Thyroid gland (tissue), 4 donors: ENCODE data around the gene ENTPD8. TPM values are rescaled to one million over a fixed set of nuclear protein-coding genes. Genes with fewer than 3 reads are reported as not detected.
"Not testable (repeated sequence)": the region's sequence is repeated elsewhere in the genome, so short reads cannot be mapped to it uniquely, and the experiment has no call there.

Source experiments
- DNase-seq, 2 donors: peaks; one replicate each; pipeline ENCODE4 v3.0.0-alpha.2; 2019
- H3K27ac ChIP-seq, 3 donors: fragments of 200-600 bp; sonication (generic); 1 replicate in 2 of 3; 2 replicates in 1 of 3; pipeline ENCODE4 v1.5.1; 2016 to 2019; ENCODE audit warnings: mild to moderate bottlenecking in 1 of 3, moderate library complexity in 1 of 3
- H3K27me3 ChIP-seq: fragments of 200-600 bp; sonication (generic); one replicate; pipeline ENCODE4 v1.5.1; 2019
- H3K36me3 ChIP-seq, 2 donors: fragments of 200-600 bp; sonication (generic); one replicate each; pipeline ENCODE4 v1.5.1; 2016 to 2019
- H3K4me1 ChIP-seq, 2 donors: fragments of 200-600 bp; sonication (generic); one replicate each; pipeline ENCODE4 v1.5.1; 2017 to 2019
- H3K4me3 ChIP-seq, 3 donors: fragments of 200-600 bp; sonication (generic); replicated peaks in 1 of 3; 1 replicate in 2 of 3; 2 replicates in 1 of 3; pipeline ENCODE4 v1.5.1; 2016; ENCODE audit warnings: mild to moderate bottlenecking in 1 of 3
- H3K9me3 ChIP-seq: fragments of 200-600 bp; sonication (generic); one replicate; pipeline ENCODE4 v1.5.1; 2017
- POLR2A ChIP-seq, 2 donors: fragments of 450-650 bp; IDR thresholded peaks; one replicate each; pipeline ENCODE4 v1.6.1; 2017; ENCODE audit warnings: antibody characterized with exemption in 2 of 2, mild to moderate bottlenecking in 2 of 2, moderate library complexity in 1 of 2
- WGBS, 2 donors: methylation state at CpG; one replicate each; pipeline ENCODE4 v1.1.5; 2017; 5-methylcytosine and 5-hydroxymethylcytosine counted together
- intact Hi-C: fragments of 100-400 bp; cut with DNase I; formaldehyde crosslinking; loops from one replicate; pipeline ENCODE4 v1.15.1; 2023
- total RNA-seq, 4 donors: library from RNA; depleted of rRNA; stranded (reverse); fragments of >200 nt; gene quantifications; one replicate each; pipeline ENCODE4 v1.2.3, GENCODE V29; 2016
- TF ChIP-seq, protein P1 (sequence below), 6 experiments: fragments of 200-600 bp in 3 of 6; fragments of 450-650 bp in 3 of 6; sonication (generic) in 3 of 6; IDR thresholded peaks; one replicate each; pipeline ENCODE4 v1.5.1; 2016 to 2019; ENCODE audit warnings: antibody characterized with exemption in 6 of 6, mild to moderate bottlenecking in 2 of 6, inconsistent platforms in 1 of 6, moderate library complexity in 1 of 6

Gene ENTPD8
- total RNA-seq, 4 donors from 2014 or later: 0.29 to 0.78 TPM; not detected in 2

DNA sequence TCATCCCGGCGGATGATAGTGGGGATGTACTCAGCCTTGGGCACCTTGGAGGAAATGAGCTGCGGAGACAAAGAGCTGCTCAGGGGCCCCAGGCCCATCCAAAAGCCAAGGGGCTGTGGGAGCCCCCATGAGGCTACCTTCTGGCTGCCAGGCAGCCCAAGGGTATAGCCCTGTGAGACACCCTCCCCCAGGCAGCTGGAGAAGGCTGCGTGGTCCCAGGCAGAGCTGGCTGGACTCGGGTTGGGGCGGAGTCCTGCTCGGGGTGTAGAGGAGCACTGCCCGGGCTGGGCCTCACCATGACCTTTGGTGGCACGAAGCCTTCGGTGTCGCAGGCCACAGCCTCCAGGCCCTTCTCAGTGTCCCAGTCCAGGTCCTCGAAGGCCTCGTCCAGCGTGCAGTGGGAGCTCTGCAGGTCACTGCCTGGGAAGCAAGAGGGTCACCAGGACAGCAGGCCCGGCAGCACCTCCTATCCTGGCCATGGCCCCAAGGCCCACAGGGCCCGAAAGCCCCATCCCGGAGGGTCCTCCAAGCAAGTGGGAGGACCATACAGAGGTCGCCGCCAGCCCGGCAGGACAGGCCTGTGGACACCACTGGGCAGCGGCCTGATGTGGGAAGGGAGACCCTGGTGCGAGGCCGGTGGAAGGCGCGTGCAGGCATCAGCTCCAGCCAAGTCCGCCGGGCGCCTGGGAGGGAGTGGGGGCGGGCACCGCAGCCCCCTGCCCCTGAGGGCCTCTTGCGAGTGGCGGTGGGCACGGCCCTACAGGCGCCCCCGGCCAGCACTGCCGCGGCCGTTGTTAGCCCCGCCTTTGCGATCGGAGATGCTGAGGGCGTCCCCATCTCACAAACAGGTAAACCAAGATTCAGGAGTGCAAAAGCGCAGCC, 11.8 kb upstream of the ENTPD8 start:
- H3K27me3 ChIP-seq: no peaks in the 10 kb centered on the region
- DNase-seq: no peak
- intact Hi-C loops: no loop called here
- peaks cover 9 to 28% of the 10 kb centered on the region in 2 donors for H3K4me1 ChIP-seq
- no peaks in the 10 kb centered on the region for H3K9me3 ChIP-seq
- 97% methylated on average over 11 to 18 of the region's 43 CpGs for WGBS, 2 donors
- H3K36me3 ChIP-seq: no peaks in the 10 kb centered on the region
- H3K27ac ChIP-seq: no peak overlapping the region
- TF ChIP-seq, protein P1, sequence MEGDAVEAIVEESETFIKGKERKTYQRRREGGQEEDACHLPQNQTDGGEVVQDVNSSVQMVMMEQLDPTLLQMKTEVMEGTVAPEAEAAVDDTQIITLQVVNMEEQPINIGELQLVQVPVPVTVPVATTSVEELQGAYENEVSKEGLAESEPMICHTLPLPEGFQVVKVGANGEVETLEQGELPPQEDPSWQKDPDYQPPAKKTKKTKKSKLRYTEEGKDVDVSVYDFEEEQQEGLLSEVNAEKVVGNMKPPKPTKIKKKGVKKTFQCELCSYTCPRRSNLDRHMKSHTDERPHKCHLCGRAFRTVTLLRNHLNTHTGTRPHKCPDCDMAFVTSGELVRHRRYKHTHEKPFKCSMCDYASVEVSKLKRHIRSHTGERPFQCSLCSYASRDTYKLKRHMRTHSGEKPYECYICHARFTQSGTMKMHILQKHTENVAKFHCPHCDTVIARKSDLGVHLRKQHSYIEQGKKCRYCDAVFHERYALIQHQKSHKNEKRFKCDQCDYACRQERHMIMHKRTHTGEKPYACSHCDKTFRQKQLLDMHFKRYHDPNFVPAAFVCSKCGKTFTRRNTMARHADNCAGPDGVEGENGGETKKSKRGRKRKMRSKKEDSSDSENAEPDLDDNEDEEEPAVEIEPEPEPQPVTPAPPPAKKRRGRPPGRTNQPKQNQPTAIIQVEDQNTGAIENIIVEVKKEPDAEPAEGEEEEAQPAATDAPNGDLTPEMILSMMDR (IDR thresholded peaks at IDR 0.05): no peak
- no peak for TF ChIP-seq POLR2A (IDR thresholded peaks at IDR 0.05)
- H3K4me3 ChIP-seq: no peak overlapping the region

DNA sequence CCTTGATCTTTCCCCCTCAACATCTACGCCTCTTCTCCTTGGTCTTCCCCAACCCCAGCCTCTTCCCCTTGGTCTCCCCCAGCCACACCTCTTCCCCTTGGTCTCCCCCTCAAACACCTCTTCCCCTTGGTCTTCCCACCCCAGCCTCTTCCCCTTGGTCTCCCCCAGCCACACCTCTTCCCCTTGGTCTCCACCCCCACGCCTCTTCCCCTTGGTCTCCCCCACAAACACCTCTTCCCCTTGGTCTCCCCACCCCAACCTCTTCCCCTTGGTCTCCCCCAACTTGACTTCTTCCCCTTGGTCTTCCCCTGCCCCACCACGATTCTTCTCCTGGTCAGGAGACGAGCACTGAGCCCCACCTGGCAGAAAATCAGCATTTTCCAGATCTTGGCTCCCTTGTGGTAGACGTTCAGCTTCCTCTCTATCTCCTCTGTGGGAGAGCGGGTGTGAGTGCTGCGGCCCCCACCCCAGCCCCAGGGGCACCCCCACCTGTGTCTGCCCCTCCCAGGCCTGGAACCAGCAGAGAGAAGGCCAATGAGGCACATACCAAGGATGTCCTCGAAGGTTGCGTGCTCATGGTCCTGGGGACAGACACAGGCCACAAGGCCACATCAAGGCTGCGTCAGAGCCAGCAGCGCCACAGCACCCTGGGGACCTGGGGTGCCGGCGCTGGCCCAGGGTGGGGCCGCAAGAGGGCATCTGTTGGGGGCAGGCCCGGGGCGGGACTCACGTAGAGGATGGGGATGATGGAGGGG, 11.0 kb upstream of the ENTPD8 start:
- TF ChIP-seq, protein P1 (IDR thresholded peaks at IDR 0.05): no peak
- no peak for TF ChIP-seq POLR2A (IDR thresholded peaks at IDR 0.05)
- no peaks in the 10 kb centered on the region for H3K9me3 ChIP-seq
- DNase-seq: no peak
- peaks cover 7 to 20% of the 10 kb centered on the region in 2 donors for H3K4me1 ChIP-seq
- 93 to 96% methylated on average over 10 to 17 of the region's 17 CpGs for WGBS, 2 donors
- intact Hi-C loops: no loop called here
- no peaks in the 10 kb centered on the region for H3K36me3 ChIP-seq
- no peaks in the 10 kb centered on the region for H3K27me3 ChIP-seq
- no peak overlapping the region for H3K4me3 ChIP-seq
- no peak overlapping the region for H3K27ac ChIP-seq

DNA sequence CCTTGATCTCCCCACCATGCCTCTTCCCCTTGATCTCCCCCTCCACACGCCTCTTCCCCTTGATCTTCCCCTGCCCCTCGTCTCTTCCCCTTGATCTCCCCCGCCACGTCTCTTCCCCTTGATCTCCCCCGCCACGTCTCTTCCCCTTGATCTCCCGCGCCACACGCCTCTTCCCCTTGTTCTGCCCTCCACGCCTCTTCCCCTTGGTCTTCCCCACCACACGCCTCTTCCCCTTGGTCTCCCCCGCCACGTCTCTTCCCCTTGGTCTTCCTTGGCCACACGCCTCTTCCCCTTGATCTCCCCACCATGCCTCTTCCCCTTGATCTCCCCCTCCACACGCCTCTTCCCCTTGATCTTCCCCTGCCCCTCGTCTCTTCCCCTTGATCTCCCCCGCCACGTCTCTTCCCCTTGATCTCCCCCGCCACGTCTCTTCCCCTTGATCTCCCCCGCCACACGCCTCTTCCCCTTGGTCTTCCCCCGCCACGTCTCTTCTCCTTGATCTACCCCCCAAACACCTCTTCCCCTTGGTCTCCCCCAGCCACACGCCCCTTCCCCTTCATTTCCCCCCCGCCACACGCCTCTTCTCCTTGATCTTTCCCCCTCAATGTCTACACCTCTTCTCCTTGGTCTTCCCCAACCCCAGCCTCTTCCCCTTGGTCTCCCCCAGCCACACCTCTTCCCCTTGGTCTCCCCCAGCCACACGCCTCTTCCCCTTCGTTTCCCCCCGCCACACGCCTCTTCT, 10.3 kb upstream of the ENTPD8 start:
- WGBS, 2 donors: 65 to 95% methylated on average over 6 to 7 of the region's 31 CpGs
- intact Hi-C loops, H3K27ac ChIP-seq, H3K4me3 ChIP-seq, H3K36me3 ChIP-seq, H3K27me3 ChIP-seq, DNase-seq, H3K9me3 ChIP-seq: not testable (repeated sequence)
- peaks cover 7 to 14% of the 10 kb centered on the region in 2 donors for H3K4me1 ChIP-seq

DNA sequence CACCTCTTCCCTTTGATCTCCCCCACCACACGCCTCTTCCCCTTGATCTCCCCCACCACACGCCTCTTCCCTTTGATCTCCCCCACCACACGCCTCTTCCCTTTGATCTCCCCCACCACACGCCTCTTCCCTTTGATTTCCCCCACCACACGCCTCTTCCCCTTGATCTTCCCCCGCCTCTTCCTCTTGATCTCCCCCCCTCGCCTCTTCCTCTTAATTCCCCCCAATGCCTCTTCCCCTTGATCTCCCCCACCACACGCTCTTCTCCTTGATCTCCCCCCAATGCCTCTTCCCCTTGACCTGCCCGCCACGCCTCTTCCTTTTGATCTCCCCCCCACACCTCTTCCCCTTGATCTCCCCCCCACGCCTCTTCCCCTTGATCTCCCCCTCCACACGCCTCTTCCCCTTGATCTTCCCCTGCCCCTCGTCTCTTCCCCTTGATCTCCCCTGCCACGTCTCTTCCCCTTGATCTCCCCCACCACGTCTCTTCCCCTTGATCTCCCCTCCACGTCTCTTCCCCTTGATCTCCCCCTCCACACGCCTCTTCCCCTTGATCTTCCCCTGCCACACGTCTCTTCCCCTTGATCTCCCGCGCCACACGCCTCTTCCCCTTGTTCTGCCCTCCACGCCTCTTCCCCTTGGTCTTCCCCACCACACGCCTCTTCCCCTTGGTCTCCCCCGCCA, 9.5 kb upstream of the ENTPD8 start:
- not testable (repeated sequence) for H3K4me3 ChIP-seq, H3K36me3 ChIP-seq
- 82 to 92% methylated on average over 19 of the region's 24 CpGs for WGBS, 2 donors

DNA sequence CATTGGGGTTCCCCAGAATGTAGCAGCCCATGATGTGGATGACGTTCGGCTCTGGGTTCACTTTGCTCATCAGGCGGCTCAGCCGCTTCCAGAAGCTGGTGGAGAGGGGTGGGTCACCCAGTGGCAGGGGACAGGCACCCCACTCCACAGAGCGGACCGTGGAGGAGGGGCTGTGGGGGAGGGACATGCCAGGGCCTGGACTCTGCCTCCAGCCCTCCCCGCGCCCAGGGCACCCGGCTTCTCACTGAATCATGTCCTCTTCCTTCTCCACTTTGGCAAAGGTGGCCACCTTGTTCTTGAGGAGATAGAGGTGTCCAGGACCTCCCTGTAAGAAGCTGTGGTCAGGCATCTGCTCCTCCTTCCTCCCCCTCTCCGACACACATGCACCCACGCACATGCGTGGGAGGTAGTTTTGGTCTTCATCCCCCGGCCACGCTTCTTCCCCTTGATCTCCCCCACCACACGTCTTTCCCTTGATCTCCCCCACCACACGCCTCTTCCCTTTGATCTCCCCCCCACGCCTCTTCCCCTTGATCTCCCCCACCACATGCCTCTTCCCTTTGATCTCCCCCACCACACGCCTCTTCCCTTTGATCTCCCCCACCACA, 8.9 kb upstream of the ENTPD8 start:
- H3K27me3 ChIP-seq: no peaks in the 10 kb centered on the region
- peaks cover 7 to 22% of the 10 kb centered on the region in 2 donors for H3K4me1 ChIP-seq
- H3K4me3 ChIP-seq: no peak overlapping the region
- no peak for TF ChIP-seq POLR2A (IDR thresholded peaks at IDR 0.05)
- TF ChIP-seq, protein P1 (IDR thresholded peaks at IDR 0.05): no peak
- no peaks in the 10 kb centered on the region for H3K36me3 ChIP-seq
- WGBS, 2 donors: 89 to 92% methylated on average over 18 of the region's 18 CpGs
- DNase-seq: no peak
- intact Hi-C loops: no loop called here
- H3K9me3 ChIP-seq: no peaks in the 10 kb centered on the region
- no peak overlapping the region for H3K27ac ChIP-seq

More for the DNA sequence above, 9.5 kb upstream of the ENTPD8 start:
- H3K27ac ChIP-seq, H3K27me3 ChIP-seq, H3K9me3 ChIP-seq, DNase-seq, intact Hi-C loops: not testable (repeated sequence)
- H3K4me1 ChIP-seq: peaks cover 7 to 17% of the 10 kb centered on the region in 2 donors
